SK-N-SH treated with all-trans-retinoic acid at 6 μM for 48 hours (cell line): Measurements from ENCODE around the gene KCNMA1.

ENCODE experiments used
- ATAC-seq: fragments of 200-7000 bp; cut with Tn5 transposase; 3 replicates; pipeline ENCODE4 v1.9.1; 2020; ENCODE audit warnings: mild to moderate bottlenecking, moderate library complexity
- BACH2 ChIP-seq: fragments of 250-450 bp; sonication (Bioruptor Pico); IDR thresholded peaks from 2 replicates; pipeline ENCODE4 v1.9.0; 2021; ENCODE audit warnings: mild to moderate bottlenecking, borderline replicate concordance
- CREB5 ChIP-seq: fragments of 250-450 bp; sonication (Bioruptor Pico); IDR thresholded peaks from 2 replicates; pipeline ENCODE4 v1.5.1; 2020; ENCODE audit warnings: low read depth, mild to moderate bottlenecking, moderate library complexity
- CSDC2 ChIP-seq: fragments of 250-450 bp; sonication (Bioruptor Pico); IDR thresholded peaks from 2 replicates; pipeline ENCODE4 v1.5.0; 2020; ENCODE audit warnings: mild to moderate bottlenecking, moderate library complexity
- CSRNP3 ChIP-seq: fragments of 250-450 bp; sonication (Bioruptor Pico); IDR thresholded peaks from 2 replicates; pipeline ENCODE4 v1.5.1; 2021; ENCODE audit warnings: mild to moderate bottlenecking, moderate library complexity
- ESRRG ChIP-seq: fragments of 250-450 bp; sonication (Bioruptor Pico); IDR thresholded peaks from 2 replicates; pipeline ENCODE4 v1.6.1; 2021; ENCODE audit warnings: mild to moderate bottlenecking
- GLIS3 ChIP-seq: fragments of 250-450 bp; sonication (Bioruptor Pico); IDR thresholded peaks from 2 replicates; pipeline ENCODE4 v1.5.0; 2020; ENCODE audit warnings: mild to moderate bottlenecking, moderate library complexity
- ISL1 ChIP-seq: fragments of 250-450 bp; sonication (Bioruptor Pico); IDR thresholded peaks from 2 replicates; pipeline ENCODE4 v2.1.2; 2022; ENCODE audit warnings: mild to moderate bottlenecking, moderate library complexity
- OSR1 ChIP-seq: fragments of 250-450 bp; sonication (Bioruptor Pico); IDR thresholded peaks from 2 replicates; pipeline ENCODE4 v1.8.0; 2022; ENCODE audit warnings: moderate library complexity, mild to moderate bottlenecking, inconsistent platforms
- PATZ1 ChIP-seq: fragments of 250-450 bp; sonication (Bioruptor Pico); IDR thresholded peaks from 2 replicates; pipeline ENCODE4 v1.8.0; 2020; ENCODE audit warnings: mild to moderate bottlenecking, moderate library complexity, borderline replicate concordance
- POU6F1 ChIP-seq: fragments of 250-450 bp; sonication (Bioruptor Pico); IDR thresholded peaks from 2 replicates; pipeline ENCODE4 v1.8.0; 2021; ENCODE audit warnings: low read depth, mild to moderate bottlenecking, moderate library complexity, borderline replicate concordance
- SNAI2 ChIP-seq: fragments of 250-450 bp; sonication (Bioruptor Pico); IDR thresholded peaks from 2 replicates; pipeline ENCODE4 v1.5.0; 2020; ENCODE audit warnings: mild to moderate bottlenecking, moderate library complexity
- TCF4 ChIP-seq: fragments of 250-450 bp; sonication (Bioruptor Pico); IDR thresholded peaks from 2 replicates; pipeline ENCODE4 v1.8.0; 2021; ENCODE audit warnings: mild to moderate bottlenecking, moderate library complexity, borderline replicate concordance
- TOX ChIP-seq: fragments of 250-450 bp; sonication (Bioruptor Pico); IDR thresholded peaks from 2 replicates; pipeline ENCODE4 v1.8.0; 2021; ENCODE audit warnings: mild to moderate bottlenecking, moderate library complexity, borderline replicate concordance
- TSHZ2 ChIP-seq: fragments of 250-450 bp; sonication (Bioruptor Pico); IDR thresholded peaks from 2 replicates; pipeline ENCODE4 v1.5.0; 2020; ENCODE audit warnings: mild to moderate bottlenecking, moderate library complexity
- ZC3H10 ChIP-seq: fragments of 250-450 bp; sonication (Bioruptor Pico); IDR thresholded peaks from 2 replicates; pipeline ENCODE4 v1.5.1; 2021; ENCODE audit warnings: mild to moderate bottlenecking, moderate library complexity
- ZFP30 ChIP-seq: fragments of 450-650 bp; formaldehyde crosslinking; IDR thresholded peaks from 2 replicates; pipeline ENCODE4 v1.5.0; 2022; ENCODE audit warnings: mild to moderate bottlenecking, moderate library complexity
- ZNF565 ChIP-seq: fragments of 450-650 bp; formaldehyde crosslinking; conservative IDR thresholded peaks from 2 replicates; pipeline ENCODE4 v1.5.0; 2020; ENCODE audit warnings: low read depth, mild to moderate bottlenecking, moderate library complexity
- ZNF70 ChIP-seq: fragments of 450-650 bp; formaldehyde crosslinking; IDR thresholded peaks from 2 replicates; pipeline ENCODE4 v1.5.0; 2020; ENCODE audit warnings: mild to moderate bottlenecking, moderate library complexity
- ZNF8 ChIP-seq: fragments of 450-650 bp; formaldehyde crosslinking; IDR thresholded peaks from 2 replicates; pipeline ENCODE4 v1.5.0; 2020; ENCODE audit warnings: mild to moderate bottlenecking, moderate library complexity

The KCNMA1 gene

GRCh38 chr10:76954838-76955237 is 682.8 kb downstream of the KCNMA1 start:
- no peak for ATAC-seq

GRCh38 chr10:76950354-76950753 is 687.3 kb downstream of the KCNMA1 start:
- no peak for ATAC-seq
- TF ChIP-seq BACH2 (no peak), ZNF8 (CRISPR knock-in tag) (no peak), OSR1 (CRISPR knock-in tag) (no peak), ESRRG (CRISPR knock-in tag) (no peak), PATZ1 (CRISPR knock-in tag) (no peak), TCF4 (no peak), ZNF565 (CRISPR knock-in tag) (no peak), ISL1 (no peak), CREB5 (no peak)
- TF ChIP-seq, all 23 proteins: peak for 0

More at GRCh38 chr10:76954838-76955237, 682.8 kb downstream of the KCNMA1 start:
- TF ChIP-seq ZNF70 (CRISPR knock-in tag) (no peak), BACH2 (no peak), OSR1 (CRISPR knock-in tag) (no peak), CREB5 (no peak), TOX (no peak), CSRNP3 (CRISPR knock-in tag) (no peak), PATZ1 (CRISPR knock-in tag) (no peak), ZNF565 (CRISPR knock-in tag) (no peak), CSDC2 (no peak), POU6F1 (CRISPR knock-in tag) (no peak), GLIS3 (CRISPR knock-in tag) (no peak), SNAI2 (CRISPR knock-in tag) (no peak), ZC3H10 (no peak), ESRRG (CRISPR knock-in tag) (no peak), ZFP30 (CRISPR knock-in tag) (no peak), TSHZ2 (CRISPR knock-in tag) (no peak), TCF4 (no peak)
